Panc1 (cell line): ENCODE data around the gene CACNA1I. TPM values are rescaled to one million over a fixed set of nuclear protein-coding genes. Genes with fewer than 3 reads are reported as not detected.

Experiments used
- ATAC-seq: fragments of 200-7000 bp; cut with Tn5 transposase; 2 replicates; pipeline ENCODE4 v1.9.1; 2020; ENCODE audit warnings: mild to moderate bottlenecking, moderate library complexity
- BruUV-seq: library from RNA; stranded (reverse); fragments of 400-500 nt; replicated peaks from 2 replicates; lab custom pipeline; 2021; lab: Mats Ljungman, UMichigan
- CTCF ChIA-PET: fragments of 300-600 bp; sonication (Branson Sonifier 250); formaldehyde crosslinking; loops from one replicate; lab custom pipeline; 2022; ENCODE audit warnings: antibody characterized with exemption; lab: Charles Lee
- POLR2A ChIA-PET: fragments of 300-600 bp; sonication (Branson Sonifier 250); formaldehyde crosslinking; loops from one replicate; lab custom pipeline; 2022; ENCODE audit warnings: antibody characterized with exemption; lab: Charles Lee
- DNase-seq: peaks from one replicate; pipeline ENCODE4 v3.0.0-alpha.2; 2010; ENCODE audit warnings: low read depth, low spot score
- H3K27ac ChIP-seq: 2 replicates; pipeline ENCODE4 v1.5.1; 2011; ENCODE audit warnings: mild to moderate bottlenecking, low read length, inconsistent platforms
- H3K27me3 ChIP-seq: fragments of 200-500 bp; sonication (Bioruptor generic); 2 replicates; pipeline ENCODE4 v1.6.0; 2014; ENCODE audit warnings: low read length, inconsistent platforms; ENCODE audit not compliant: control insufficient read depth, insufficient read depth
- H3K36me3 ChIP-seq: fragments of 200-500 bp; sonication (Bioruptor generic); 2 replicates; pipeline ENCODE4 v1.5.1; 2014; ENCODE audit warnings: inconsistent platforms, mild to moderate bottlenecking, low read length, moderate library complexity; ENCODE audit not compliant: control insufficient read depth, insufficient read depth
- H3K4me1 ChIP-seq: 2 replicates; pipeline ENCODE4 v1.5.1; 2011; ENCODE audit warnings: inconsistent platforms, mild to moderate bottlenecking, low read length, moderate library complexity; ENCODE audit not compliant: control insufficient read depth, insufficient read depth
- H3K4me3 ChIP-seq, 2 experiments: 2 replicates each; pipeline ENCODE4 v1.5.1; 2011 to 2012; ENCODE audit warnings: low read depth in 2 of 2, low read length in 2 of 2, mild to moderate bottlenecking in 2 of 2, inconsistent platforms in 1 of 2, moderate library complexity in 1 of 2
- H3K9me3 ChIP-seq: fragments of 200-500 bp; sonication (Bioruptor generic); 2 replicates; pipeline ENCODE4 v1.5.1; 2014; ENCODE audit warnings: low read depth, mild to moderate bottlenecking, inconsistent platforms, low read length, moderate library complexity; ENCODE audit not compliant: control insufficient read depth, insufficient read depth
- POLR2AphosphoS5 ChIP-seq: IDR thresholded peaks from 2 replicates; pipeline ENCODE4 v1.6.1; 2012; ENCODE audit warnings: mild to moderate bottlenecking, low read depth, low read length, moderate library complexity
- SIN3A ChIP-seq: IDR thresholded peaks from 2 replicates; pipeline ENCODE4 v1.6.1; 2012; ENCODE audit warnings: low read depth, mild to moderate bottlenecking, low read length, moderate library complexity, borderline replicate concordance; ENCODE audit not compliant: insufficient read depth
- TCF7L2 ChIP-seq: IDR thresholded peaks from 2 replicates; pipeline ENCODE4 v1.6.1; 2011; ENCODE audit warnings: mild to moderate bottlenecking, low read depth, low read length, inconsistent platforms
- in situ Hi-C: cut with HindIII; loops from 2 replicates; pipeline ENCODE4 v1.10.0; 2016; ENCODE audit warnings: low sequenced_read_pairs, low pct_unique_long_range_greater_than_20kb
- intact Hi-C: fragments of 100-400 bp; cut with micrococcal nuclease; formaldehyde crosslinking; loops from one replicate; pipeline ENCODE4 v1.10.0; 2022; ENCODE audit not compliant: unreplicated experiment
- total RNA-seq: library from RNA; stranded (reverse); gene quantifications from one replicate; pipeline ENCODE4 v1.2.1, GENCODE V29; 2021; ENCODE audit not compliant: unreplicated experiment
- TF ChIP-seq, protein P1 (sequence below), 2 experiments: IDR thresholded peaks; 2 replicates each; pipeline ENCODE4 v1.6.1; 2011 to 2012; ENCODE audit warnings: low read depth in 2 of 2, control low read depth in 1 of 2, low read length in 1 of 2, mild to moderate bottlenecking in 1 of 2, moderate library complexity in 1 of 2; ENCODE audit not compliant: insufficient read depth in 1 of 2
- TF ChIP-seq, protein P2 (sequence below): fragments of 450-650 bp; IDR thresholded peaks from 2 replicates; pipeline ENCODE4 v1.5.1; 2017; ENCODE audit warnings: mild to moderate bottlenecking

CACNA1I gene
- total RNA-seq, 1 experiment from 2014 or later: 0.23 TPM

DNA sequence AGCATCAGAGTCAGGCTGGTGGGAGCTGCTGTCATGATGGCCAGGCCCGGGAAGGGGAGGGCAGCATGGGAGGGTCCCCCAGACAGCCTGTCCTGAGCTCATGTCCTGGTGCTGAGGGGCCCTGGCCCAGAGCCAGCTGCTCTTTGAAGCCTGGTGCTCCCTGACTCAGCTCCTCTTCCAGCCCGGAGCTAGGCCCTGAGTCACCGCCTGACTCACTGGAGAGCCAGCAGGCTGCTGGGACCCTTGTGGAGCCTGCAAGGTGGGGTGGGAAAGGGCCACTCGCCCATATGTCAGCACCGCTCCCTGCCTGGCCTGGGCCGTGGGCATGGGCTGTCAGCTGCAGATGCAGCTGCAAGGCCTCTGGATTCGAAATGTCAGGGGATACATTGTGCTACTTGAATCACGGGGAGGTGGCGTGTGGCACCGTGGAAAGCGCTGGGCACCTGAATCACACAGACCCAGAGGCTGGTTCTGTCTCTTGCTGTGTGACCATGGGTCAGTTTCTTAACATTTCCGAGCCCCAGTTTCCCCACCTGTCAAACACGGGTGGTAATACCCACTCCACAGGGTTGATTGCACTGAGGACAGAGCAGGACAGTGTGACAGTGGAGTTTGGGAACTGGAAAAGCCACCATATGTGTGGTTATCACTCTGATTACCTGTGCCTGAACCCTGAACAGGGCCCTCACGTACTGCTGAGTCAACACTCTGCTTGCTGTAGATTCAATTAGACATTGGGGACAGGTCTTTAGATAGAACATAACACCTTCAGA, 4.4 kb downstream of the CACNA1I start:
- POLR2A ChIA-PET: no interaction called here
- peak; percentile 12 for DNase-seq

DNA sequence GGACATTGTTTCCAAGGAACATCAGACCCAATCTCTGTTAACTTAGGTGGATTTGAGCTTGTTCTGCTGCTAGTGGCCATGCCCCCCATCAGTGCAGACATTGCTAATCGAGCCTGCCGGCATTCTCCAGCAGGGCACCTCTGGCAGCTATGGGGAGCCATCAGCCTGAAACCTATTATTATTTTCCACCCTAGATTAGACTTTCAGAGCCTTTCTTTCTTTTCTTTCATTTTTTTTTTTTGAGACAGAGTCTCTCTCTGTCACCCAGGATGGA, 4.9 kb downstream of the CACNA1I start:
- Histone ChIP-seq H3K27ac (no peak overlapping the region), H3K9me3 (no peaks in the 10 kb centered on the region), H3K4me3 (no peak overlapping the region), H3K36me3 (no peaks in the 10 kb centered on the region), H3K4me1 (peaks cover 4% of the 10 kb centered on the region; the same call in 1 of the 2 replicates), H3K27me3 (no peaks in the 10 kb centered on the region)
- no peak; the same call in 1 of the 2 replicates for ATAC-seq
- no peak for TF ChIP-seq SIN3A
- TF ChIP-seq TCF7L2: no peak
- TF ChIP-seq, protein P1, sequence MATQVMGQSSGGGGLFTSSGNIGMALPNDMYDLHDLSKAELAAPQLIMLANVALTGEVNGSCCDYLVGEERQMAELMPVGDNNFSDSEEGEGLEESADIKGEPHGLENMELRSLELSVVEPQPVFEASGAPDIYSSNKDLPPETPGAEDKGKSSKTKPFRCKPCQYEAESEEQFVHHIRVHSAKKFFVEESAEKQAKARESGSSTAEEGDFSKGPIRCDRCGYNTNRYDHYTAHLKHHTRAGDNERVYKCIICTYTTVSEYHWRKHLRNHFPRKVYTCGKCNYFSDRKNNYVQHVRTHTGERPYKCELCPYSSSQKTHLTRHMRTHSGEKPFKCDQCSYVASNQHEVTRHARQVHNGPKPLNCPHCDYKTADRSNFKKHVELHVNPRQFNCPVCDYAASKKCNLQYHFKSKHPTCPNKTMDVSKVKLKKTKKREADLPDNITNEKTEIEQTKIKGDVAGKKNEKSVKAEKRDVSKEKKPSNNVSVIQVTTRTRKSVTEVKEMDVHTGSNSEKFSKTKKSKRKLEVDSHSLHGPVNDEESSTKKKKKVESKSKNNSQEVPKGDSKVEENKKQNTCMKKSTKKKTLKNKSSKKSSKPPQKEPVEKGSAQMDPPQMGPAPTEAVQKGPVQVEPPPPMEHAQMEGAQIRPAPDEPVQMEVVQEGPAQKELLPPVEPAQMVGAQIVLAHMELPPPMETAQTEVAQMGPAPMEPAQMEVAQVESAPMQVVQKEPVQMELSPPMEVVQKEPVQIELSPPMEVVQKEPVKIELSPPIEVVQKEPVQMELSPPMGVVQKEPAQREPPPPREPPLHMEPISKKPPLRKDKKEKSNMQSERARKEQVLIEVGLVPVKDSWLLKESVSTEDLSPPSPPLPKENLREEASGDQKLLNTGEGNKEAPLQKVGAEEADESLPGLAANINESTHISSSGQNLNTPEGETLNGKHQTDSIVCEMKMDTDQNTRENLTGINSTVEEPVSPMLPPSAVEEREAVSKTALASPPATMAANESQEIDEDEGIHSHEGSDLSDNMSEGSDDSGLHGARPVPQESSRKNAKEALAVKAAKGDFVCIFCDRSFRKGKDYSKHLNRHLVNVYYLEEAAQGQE (IDR thresholded peaks at IDR 0.05; ENCODE audit: insufficient read depth in 1 of 2, low read depth in 2 of 2, low read length in 1 of 2): no peak
- ChIA-PET POLR2A (no interaction called here), CTCF (interaction anchor here (0.6 kb wide), 2 partner anchors 16 to 224 kb away, joined by 3 to 6 read pairs; no protein-coding TSS in a partner anchor)
- intact Hi-C loops (no loop called here), in situ Hi-C loops (no loop called here)
- BruUV-seq: no TSS peak
- no peak for DNase-seq

More for the DNA sequence above, 4.4 kb downstream of the CACNA1I start:
- ATAC-seq: peak; percentile 85
- CTCF ChIA-PET: interaction anchor here (0.6 kb wide), 3 partner anchors 16 to 224 kb away, joined by 3 to 6 read pairs (median 3); no protein-coding TSS in a partner anchor
- Histone ChIP-seq H3K4me3 (no peak overlapping the region), H3K4me1 (peaks cover 4% of the 10 kb centered on the region; the same call in 1 of the 2 replicates), H3K9me3 (no peaks in the 10 kb centered on the region), H3K27me3 (no peaks in the 10 kb centered on the region), H3K27ac (no peak overlapping the region), H3K36me3 (no peaks in the 10 kb centered on the region)
- no TSS peak for BruUV-seq
- TF ChIP-seq, protein P1 (IDR thresholded peaks at IDR 0.05; ENCODE audit: insufficient read depth in 1 of 2, low read depth in 2 of 2, low read length in 1 of 2): no peak
- TF ChIP-seq POLR2AphosphoS5 (no peak), TCF7L2 (no peak), SIN3A (no peak)
- TF ChIP-seq, protein P2, sequence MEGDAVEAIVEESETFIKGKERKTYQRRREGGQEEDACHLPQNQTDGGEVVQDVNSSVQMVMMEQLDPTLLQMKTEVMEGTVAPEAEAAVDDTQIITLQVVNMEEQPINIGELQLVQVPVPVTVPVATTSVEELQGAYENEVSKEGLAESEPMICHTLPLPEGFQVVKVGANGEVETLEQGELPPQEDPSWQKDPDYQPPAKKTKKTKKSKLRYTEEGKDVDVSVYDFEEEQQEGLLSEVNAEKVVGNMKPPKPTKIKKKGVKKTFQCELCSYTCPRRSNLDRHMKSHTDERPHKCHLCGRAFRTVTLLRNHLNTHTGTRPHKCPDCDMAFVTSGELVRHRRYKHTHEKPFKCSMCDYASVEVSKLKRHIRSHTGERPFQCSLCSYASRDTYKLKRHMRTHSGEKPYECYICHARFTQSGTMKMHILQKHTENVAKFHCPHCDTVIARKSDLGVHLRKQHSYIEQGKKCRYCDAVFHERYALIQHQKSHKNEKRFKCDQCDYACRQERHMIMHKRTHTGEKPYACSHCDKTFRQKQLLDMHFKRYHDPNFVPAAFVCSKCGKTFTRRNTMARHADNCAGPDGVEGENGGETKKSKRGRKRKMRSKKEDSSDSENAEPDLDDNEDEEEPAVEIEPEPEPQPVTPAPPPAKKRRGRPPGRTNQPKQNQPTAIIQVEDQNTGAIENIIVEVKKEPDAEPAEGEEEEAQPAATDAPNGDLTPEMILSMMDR: no peak
- in situ Hi-C loops: no loop called here
- intact Hi-C loops: no loop called here
